Adrenal gland (tissue), 12 donors: ENCODE results near the gene ZNF410. TPM values are rescaled to one million over a fixed set of nuclear protein-coding genes. Genes with fewer than 3 reads are reported as not detected.
"Not testable (repeated sequence)": the region's sequence is repeated elsewhere in the genome, so short reads cannot be mapped to it uniquely, and the experiment has no call there.

ENCODE experiments used
- DNase-seq, 7 donors: peaks; one replicate each; pipeline ENCODE4 v3.0.0-alpha.2; 2019 to 2020
- H3K27ac ChIP-seq, 5 donors: fragments of 200-600 bp; sonication (generic) in 4 of 5; 1 replicate in 3 of 5; 2 replicates in 2 of 5; pipeline versions ENCODE4 v1.5.1 to v1.8.0; 2016 to 2020; ENCODE audit warnings: mild to moderate bottlenecking in 1 of 5
- H3K27me3 ChIP-seq: fragments of 200-600 bp; 2 replicates; pipeline ENCODE4 v1.8.0; 2021
- H3K36me3 ChIP-seq, 2 donors: fragments of 200-600 bp; replicated peaks in 1 of 2; 1 replicate in 1 of 2; 2 replicates in 1 of 2; pipeline versions ENCODE4 v1.5.1 to v1.8.0; 2018 to 2022
- H3K4me1 ChIP-seq, 2 donors: fragments of 200-600 bp; replicated peaks in 1 of 2; 1 replicate in 1 of 2; 2 replicates in 1 of 2; pipeline versions ENCODE4 v1.5.1 to v1.8.0; 2018 to 2021
- H3K4me3 ChIP-seq, 4 donors: fragments of 200-600 bp; sonication (generic) in 3 of 4; one replicate each; pipeline ENCODE4 v1.5.1; 2016 to 2018
- H3K9me3 ChIP-seq, 3 donors: fragments of 200-600 bp; sonication (generic) in 1 of 3; replicated peaks in 1 of 3; 1 replicate in 2 of 3; 2 replicates in 1 of 3; pipeline versions ENCODE4 v1.5.1 to v1.8.0; 2016 to 2021
- POLR2A ChIP-seq, 2 donors: fragments of 450-650 bp; IDR thresholded peaks; one replicate each; pipeline ENCODE4 v1.6.1; 2017; ENCODE audit warnings: antibody characterized with exemption in 2 of 2, mild to moderate bottlenecking in 2 of 2, moderate library complexity in 1 of 2
- WGBS, 4 donors: extraction: QIAGEN DNeasy Blood & Tissue Kit in 2 of 4; methylation state at CpG; one replicate each; pipeline versions ENCODE4 v1.1.5 to v1.1.7; 2013 to 2017; 5-methylcytosine and 5-hydroxymethylcytosine counted together
- intact Hi-C, 2 donors: fragments of 100-400 bp; cut with DNase I; formaldehyde crosslinking; loops; one replicate each; pipeline versions ENCODE4 v1.14.1 to v1.15.0; 2022 to 2023
- polyA plus RNA-seq, 3 donors: library from polyadenylated mRNA; stranded (reverse); fragments of 200-250 nt in 2 of 3; fragments of 350-450 nt in 1 of 3; fragmentation: Illumina TruSeq in 1 of 3; extraction: RNeasy Lipid Tissue Mini Kit (QIAGEN cat#74804) in 1 of 3; gene quantifications; one replicate each; pipeline ENCODE4 v1.2.3, GENCODE V29; 2013 to 2014
- total RNA-seq, 9 donors: library from RNA; depleted of rRNA in 4 of 9; stranded (reverse); fragments of >200 nt in 4 of 9; fragments of 120-200 nt in 1 of 9; fragmentation: NEBNext Ultra II Directional in 1 of 9; extraction: Animal tissue kit (Norgen Biotek cat#: 25700) in 1 of 9; gene quantifications; one replicate each; pipeline versions ENCODE4 v1.1.0 to v1.2.4, GENCODE V29; 2013 to 2023
- TF ChIP-seq, protein P1 (sequence below), 6 experiments: fragments of 450-650 bp in 4 of 6; fragments of 200-600 bp in 2 of 6; sonication (generic) in 1 of 6; IDR thresholded peaks; 1 replicate in 5 of 6; 2 replicates in 1 of 6; pipeline versions ENCODE4 v1.5.1 to v1.8.0; 2016 to 2021; ENCODE audit warnings: antibody characterized with exemption in 6 of 6, mild to moderate bottlenecking in 2 of 6, moderate library complexity in 1 of 6
- donor health status: healthy with polysubstance abuse.
- donor health status: Bipolar disorder and iron deficiency.
- donor health status: DM: yes; HTN: yes; CAD: no.
- donor health status: DM: no; HTN: no; CAD: no.
- donor health status: DM: no; HTN: no; CAD: no.
- donor health status: DM: yes; HTN: yes; CAD: no.

Gene ZNF410
- total and polyA plus RNA-seq, 12 donors, result 30.6 to 79.5 (median 56.8) TPM

DNA sequence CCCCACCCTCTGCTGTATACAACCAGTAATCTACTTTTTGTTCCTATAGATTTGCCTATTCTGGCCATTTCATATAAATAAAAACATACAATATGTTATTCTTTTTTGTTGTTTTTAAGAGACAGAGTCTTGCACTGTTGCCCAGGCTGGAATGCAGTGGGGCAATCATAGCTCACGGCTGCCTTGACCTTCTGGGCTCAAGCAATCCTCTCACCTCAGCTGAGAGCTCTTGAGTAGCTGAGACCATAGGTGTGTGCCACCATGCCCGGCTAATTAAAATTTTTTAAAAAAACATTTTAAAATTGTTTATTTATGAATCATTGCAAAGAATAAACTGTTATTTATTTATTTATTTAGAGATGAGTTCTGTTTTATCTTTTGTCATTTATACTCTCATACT lies 23.4 kb upstream of the ZNF410 start:
- DNase-seq, result no peak
- Histone ChIP-seq H3K4me1 (no peaks in the 10 kb centered on the region), H3K27me3 (no peaks in the 10 kb centered on the region), H3K27ac (no peak overlapping the region), H3K9me3 (no peaks in the 10 kb centered on the region), H3K36me3 (peaks cover 0 to 35% of the 10 kb centered on the region in 2 donors), H3K4me3 (no peak overlapping the region)
- 77 to 80% (median 78%) methylated on average over 2 of the region's 2 CpGs for whole genome bisulfite sequencing, 4 donors
- intact Hi-C loops, result no loop called here
- TF ChIP-seq POLR2A (IDR thresholded peaks at IDR 0.05), result no peak
- TF ChIP-seq, protein P1, sequence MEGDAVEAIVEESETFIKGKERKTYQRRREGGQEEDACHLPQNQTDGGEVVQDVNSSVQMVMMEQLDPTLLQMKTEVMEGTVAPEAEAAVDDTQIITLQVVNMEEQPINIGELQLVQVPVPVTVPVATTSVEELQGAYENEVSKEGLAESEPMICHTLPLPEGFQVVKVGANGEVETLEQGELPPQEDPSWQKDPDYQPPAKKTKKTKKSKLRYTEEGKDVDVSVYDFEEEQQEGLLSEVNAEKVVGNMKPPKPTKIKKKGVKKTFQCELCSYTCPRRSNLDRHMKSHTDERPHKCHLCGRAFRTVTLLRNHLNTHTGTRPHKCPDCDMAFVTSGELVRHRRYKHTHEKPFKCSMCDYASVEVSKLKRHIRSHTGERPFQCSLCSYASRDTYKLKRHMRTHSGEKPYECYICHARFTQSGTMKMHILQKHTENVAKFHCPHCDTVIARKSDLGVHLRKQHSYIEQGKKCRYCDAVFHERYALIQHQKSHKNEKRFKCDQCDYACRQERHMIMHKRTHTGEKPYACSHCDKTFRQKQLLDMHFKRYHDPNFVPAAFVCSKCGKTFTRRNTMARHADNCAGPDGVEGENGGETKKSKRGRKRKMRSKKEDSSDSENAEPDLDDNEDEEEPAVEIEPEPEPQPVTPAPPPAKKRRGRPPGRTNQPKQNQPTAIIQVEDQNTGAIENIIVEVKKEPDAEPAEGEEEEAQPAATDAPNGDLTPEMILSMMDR (IDR thresholded peaks at IDR 0.05), result no peak

DNA sequence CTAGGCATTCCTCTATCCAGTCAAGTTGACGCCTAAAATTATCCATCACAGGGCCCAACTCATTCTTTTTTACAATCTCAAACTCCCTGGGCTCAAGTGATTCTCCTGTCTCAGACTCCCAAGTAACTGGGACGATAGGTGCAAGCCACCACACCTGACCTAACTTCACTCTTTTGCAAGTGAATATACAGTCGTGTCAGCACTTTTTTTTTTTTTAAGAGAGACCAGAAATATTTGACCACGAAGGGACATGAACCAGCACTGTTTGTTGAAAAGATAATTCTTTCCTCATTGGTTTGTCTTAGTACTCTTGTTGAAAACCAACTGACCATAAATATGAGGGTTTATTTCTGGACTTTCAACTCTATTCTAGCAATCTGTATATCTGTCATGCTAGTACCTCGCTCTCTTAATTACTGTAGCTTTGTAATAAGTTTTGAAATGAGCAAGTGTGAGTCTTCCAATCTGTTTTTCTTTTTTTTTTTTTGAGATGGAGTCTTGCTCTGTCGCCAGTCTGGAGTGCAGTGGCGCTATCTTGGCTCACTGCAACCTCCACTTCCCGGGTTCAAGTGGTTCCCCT lies 21.0 kb upstream of the ZNF410 start:
- Histone ChIP-seq H3K4me3 (no peak overlapping the region), H3K4me1 (no peaks in the 10 kb centered on the region), H3K27me3 (no peaks in the 10 kb centered on the region), H3K27ac (no peak overlapping the region), H3K9me3 (no peaks in the 10 kb centered on the region), H3K36me3 (peaks cover 0 to 35% of the 10 kb centered on the region in 2 donors)
- WGBS, 4 donors, result 91 to 94% (median 93%) methylated on average over 8 of the region's 8 CpGs
- no peak for DNase-seq
- intact Hi-C loops, result no loop called here
- no peak for TF ChIP-seq POLR2A (IDR thresholded peaks at IDR 0.05)
- TF ChIP-seq, protein P1 (IDR thresholded peaks at IDR 0.05), result no peak

DNA sequence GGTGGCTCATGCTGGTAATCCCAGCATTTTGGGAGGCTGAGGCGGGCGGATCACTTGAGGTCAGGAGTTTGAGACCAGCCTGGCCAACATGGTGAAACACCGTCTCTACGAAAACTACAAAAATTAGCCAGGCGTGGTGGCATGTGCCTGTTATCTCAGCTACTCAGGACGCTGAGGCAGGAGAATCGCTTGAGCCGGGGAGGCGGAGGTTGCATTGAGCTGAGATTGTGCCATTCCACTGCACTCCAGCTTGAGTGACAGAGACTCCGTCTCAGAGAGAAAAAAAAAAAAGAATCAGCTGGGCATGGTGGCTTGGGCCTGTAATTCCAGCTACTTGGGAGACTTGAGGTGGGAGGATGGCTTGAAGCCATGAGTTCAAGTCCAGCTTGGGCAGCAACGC lies 16.9 kb upstream of the ZNF410 start:
- H3K4me3 ChIP-seq, H3K9me3 ChIP-seq, H3K36me3 ChIP-seq, intact Hi-C loops, DNase-seq, H3K27me3 ChIP-seq, H3K4me1 ChIP-seq, H3K27ac ChIP-seq: not testable (repeated sequence)
- WGBS, 4 donors, result 92 to 97% (median 96%) methylated on average over 11 of the region's 11 CpGs

DNA sequence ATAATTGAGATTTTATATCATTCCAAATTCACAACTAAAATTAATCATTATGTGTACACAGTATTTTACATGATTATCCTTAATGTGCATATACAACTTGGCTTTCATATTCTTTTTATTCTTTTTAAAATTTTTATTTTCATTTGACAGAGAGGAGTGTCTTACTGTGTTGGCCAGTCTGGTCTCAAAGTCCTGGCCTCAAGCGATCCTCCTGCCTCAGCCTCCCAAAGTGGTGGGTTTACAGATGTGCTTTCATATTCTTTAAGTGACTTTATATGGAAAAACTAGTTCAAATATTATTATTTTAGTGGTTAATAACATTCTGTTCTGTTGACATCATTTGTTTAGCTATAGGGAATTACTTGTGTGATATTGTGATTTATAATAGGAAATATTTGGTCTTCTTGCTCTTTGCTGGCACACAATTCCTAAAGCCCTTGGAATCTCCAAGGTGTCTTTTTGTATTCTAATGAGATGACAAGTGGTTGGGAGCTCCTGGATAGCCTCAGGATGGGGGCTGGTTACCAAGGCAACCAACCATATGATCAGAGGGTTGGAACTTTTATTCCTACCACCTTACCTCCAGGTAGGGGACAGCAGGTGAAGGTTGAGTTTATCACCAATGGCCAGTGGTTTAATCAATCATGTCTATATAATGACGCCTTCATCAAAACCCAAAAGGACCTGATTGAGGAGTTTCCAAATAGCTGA lies 16.0 kb upstream of the ZNF410 start:
- intact Hi-C loops, result no loop called here
- 96 to 99% (median 97%) methylated on average over 2 of the region's 2 CpGs for WGBS, 4 donors
- no peak for TF ChIP-seq POLR2A (IDR thresholded peaks at IDR 0.05)
- TF ChIP-seq, protein P1 (IDR thresholded peaks at IDR 0.05), result no peak

GRCh38 chr14:73873660-73874059 lies 13.0 kb upstream of the ZNF410 start:
- peaks cover 0 to 6% of the 10 kb centered on the region in 2 donors for H3K36me3 ChIP-seq
- no peak overlapping the region for H3K27ac ChIP-seq
- H3K27me3 ChIP-seq, result no peaks in the 10 kb centered on the region
- intact Hi-C loops, result no loop called here
- no peak for DNase-seq
- no peak overlapping the region for H3K4me3 ChIP-seq
- H3K4me1 ChIP-seq, result no peaks in the 10 kb centered on the region
- WGBS, 4 donors, result 80 to 85% (median 82%) methylated on average over 3 of the region's 3 CpGs
- TF ChIP-seq POLR2A (IDR thresholded peaks at IDR 0.05), result no peak
- TF ChIP-seq, protein P1 (IDR thresholded peaks at IDR 0.05), result no peak
- no peaks in the 10 kb centered on the region for H3K9me3 ChIP-seq

More for the DNA sequence above, 16.0 kb upstream of the ZNF410 start:
- DNase-seq, result no peak
- Histone ChIP-seq H3K9me3 (no peaks in the 10 kb centered on the region), H3K4me3 (no peak overlapping the region), H3K27me3 (no peaks in the 10 kb centered on the region), H3K36me3 (no peaks in the 10 kb centered on the region), H3K4me1 (no peaks in the 10 kb centered on the region), H3K27ac (no peak overlapping the region)
